Gastroesophageal sphincter (tissue), 3 donors: ENCODE results near the gene NXPH1.

ENCODE experiments used
- POLR2A ChIP-seq, 2 donors: fragments of 450-650 bp; IDR thresholded peaks; one replicate each; pipeline ENCODE4 v1.6.1; 2017; ENCODE audit warnings: antibody characterized with exemption in 2 of 2, mild to moderate bottlenecking in 2 of 2, moderate library complexity in 1 of 2
- TF ChIP-seq, protein P1 (sequence below), 4 experiments: fragments of 200-600 bp in 2 of 4; fragments of 450-650 bp in 2 of 4; sonication (generic) in 1 of 4; IDR thresholded peaks; one replicate each; pipeline ENCODE4 v1.5.1; 2017 to 2019; ENCODE audit warnings: antibody characterized with exemption in 4 of 4, mild to moderate bottlenecking in 2 of 4, moderate library complexity in 2 of 4

GRCh38 chr7:8561449-8561848 lies 128.0 kb downstream of the NXPH1 start:
- TF ChIP-seq, protein P1, sequence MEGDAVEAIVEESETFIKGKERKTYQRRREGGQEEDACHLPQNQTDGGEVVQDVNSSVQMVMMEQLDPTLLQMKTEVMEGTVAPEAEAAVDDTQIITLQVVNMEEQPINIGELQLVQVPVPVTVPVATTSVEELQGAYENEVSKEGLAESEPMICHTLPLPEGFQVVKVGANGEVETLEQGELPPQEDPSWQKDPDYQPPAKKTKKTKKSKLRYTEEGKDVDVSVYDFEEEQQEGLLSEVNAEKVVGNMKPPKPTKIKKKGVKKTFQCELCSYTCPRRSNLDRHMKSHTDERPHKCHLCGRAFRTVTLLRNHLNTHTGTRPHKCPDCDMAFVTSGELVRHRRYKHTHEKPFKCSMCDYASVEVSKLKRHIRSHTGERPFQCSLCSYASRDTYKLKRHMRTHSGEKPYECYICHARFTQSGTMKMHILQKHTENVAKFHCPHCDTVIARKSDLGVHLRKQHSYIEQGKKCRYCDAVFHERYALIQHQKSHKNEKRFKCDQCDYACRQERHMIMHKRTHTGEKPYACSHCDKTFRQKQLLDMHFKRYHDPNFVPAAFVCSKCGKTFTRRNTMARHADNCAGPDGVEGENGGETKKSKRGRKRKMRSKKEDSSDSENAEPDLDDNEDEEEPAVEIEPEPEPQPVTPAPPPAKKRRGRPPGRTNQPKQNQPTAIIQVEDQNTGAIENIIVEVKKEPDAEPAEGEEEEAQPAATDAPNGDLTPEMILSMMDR (IDR thresholded peaks at IDR 0.05) = no peak
- TF ChIP-seq POLR2A (IDR thresholded peaks at IDR 0.05) = no peak
